HG03521 (cell line): ENCODE measurements around the gene PYCR2.
"Not testable (repeated sequence)": the region's sequence is repeated elsewhere in the genome, so short reads cannot be mapped to it uniquely, and the experiment has no call there.

ENCODE experiments used
- ATAC-seq: cut with Tn5 transposase; IDR thresholded peaks from one replicate; pipeline ENCODE4 v1.9.1; 2021; ENCODE audit warnings: mild to moderate bottlenecking, moderate library complexity; ENCODE audit not compliant: unreplicated experiment

Gene PYCR2

GRCh38 chr1:225923692-225924555, at the start of gene PYCR2:
Gene PYCR2, minus strand, starts transcription at chr1:225924250. Its CDS starts 140 bp downstream, at chr1:225924110.
- ATAC-seq: peak; percentile 97

DNA sequence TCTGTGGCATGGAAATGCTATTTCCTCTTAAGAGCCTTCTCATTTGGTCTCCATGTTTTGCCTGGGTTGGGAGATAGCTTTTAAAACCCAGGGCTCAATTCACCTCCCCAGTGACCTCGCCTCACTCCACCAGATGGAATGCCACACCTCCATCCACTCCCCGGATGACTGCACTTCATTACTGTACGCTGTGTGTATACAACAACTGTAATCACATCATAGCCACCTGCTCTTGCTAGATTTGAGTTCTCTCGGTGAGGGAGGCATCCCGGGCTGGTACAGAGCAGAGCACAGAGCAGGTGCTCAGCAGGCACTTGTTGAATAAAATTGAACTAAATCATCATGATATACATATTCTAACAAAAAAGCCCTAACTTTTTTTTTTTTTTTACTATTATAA, 49.1 kb upstream of the PYCR2 start:
- ATAC-seq: no peak

DNA sequence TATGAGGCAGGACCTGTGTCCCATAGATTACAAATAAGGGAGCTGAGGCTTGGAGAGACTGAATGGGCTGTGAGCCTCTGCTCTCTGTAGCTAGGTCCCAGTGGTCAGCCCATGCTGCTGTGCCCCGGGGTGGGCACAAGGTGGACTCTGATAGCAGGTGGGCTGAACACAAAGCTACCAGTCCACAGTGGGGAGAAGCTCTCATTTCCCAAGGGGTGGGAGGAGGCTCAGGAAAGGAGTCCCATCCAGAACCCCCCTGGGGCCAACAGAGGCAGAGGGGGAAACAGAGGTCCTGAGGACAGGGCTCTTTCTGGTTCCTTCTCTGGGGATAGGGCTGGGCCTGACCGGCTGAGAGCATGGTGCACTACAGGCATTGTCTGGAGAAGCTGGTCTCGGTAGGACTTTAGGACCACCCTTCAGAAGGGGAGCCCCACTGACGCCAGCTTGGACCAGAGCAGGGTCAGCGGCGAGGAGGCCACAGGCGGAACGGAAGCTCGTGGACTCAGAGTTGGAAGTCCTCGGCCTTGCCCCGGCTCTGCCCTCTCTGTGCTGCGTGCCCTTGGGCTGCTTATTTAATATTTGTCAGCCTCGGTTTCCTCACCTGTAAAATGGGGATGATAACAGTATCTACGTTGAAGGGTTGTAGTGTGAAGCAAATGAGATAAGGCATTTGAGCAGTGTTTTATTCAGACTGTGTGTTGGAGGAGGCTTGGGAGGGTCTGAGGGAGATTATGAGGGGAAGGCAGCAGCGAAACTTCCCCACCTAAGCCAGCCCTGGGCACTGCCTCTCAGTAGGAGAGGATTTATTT, 48.5 kb upstream of the PYCR2 start:
- no peak for ATAC-seq

- not testable (repeated sequence) for ATAC-seq
These were observed 46.6 kb upstream of the PYCR2 start for GRCh38 chr1:225970592-225971157.

- ATAC-seq: not testable (repeated sequence)
These were observed 45.7 kb upstream of the PYCR2 start for GRCh38 chr1:225969751-225970150.

DNA sequence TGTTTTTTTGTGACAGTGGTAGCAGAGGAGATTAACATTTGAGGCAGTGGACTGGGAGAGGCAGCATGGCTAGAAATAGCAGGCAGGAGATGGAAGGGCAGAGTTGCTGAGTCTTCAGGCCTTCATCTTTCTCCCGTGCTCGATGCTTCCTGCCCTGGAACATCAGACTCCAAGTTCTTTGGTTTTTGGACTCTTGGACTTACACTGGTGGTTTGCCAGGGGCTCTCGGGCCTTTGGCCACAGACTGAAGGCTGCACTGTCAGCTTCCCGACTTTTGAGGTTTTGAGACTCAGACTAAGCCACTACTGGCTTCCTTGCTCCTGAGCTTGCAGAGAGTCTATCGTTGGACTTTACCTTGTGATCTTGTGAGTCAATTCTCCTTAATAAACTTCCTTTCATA, 41.2 kb upstream of the PYCR2 start:
- ATAC-seq: no peak

DNA sequence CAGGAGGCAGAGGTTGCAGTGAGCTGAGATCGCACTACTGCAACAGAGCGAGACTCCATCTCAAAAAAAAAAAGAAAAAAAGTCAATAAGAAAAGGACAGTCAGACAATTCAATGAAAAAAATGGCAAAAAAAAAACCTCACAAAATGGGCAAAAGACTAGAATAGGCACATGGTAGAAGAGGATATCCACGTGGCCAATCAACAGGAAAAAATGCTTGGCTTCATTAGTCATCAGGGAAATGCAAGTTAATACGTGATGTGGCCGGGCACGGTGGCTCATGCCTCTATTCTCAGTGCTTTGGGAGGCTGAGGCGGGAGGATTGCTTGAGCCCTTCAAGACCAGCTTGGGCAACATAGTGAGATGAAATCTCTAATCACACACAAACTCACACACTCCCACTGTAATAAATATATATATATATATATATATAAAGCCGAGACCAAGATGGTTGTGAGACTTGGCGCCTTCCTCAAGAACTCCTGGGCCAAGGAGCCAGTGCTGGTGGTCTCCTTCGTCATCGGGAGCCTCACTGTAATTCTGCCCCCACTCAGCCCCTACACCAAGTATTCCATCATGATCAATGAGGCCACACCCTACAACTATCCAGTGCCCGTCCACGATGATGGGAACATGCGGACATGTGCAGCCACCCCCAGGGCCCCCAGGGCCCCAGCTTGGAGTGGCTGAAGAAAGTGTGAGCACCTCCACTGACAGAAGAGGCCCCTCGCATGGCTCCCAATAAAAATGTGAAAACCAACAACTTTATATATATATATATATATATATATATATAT, 39.9 kb upstream of the PYCR2 start:
- ATAC-seq: no peak

GRCh38 chr1:225962440-225962975, 38.5 kb upstream of the PYCR2 start:
- peak; percentile 79 for ATAC-seq

DNA sequence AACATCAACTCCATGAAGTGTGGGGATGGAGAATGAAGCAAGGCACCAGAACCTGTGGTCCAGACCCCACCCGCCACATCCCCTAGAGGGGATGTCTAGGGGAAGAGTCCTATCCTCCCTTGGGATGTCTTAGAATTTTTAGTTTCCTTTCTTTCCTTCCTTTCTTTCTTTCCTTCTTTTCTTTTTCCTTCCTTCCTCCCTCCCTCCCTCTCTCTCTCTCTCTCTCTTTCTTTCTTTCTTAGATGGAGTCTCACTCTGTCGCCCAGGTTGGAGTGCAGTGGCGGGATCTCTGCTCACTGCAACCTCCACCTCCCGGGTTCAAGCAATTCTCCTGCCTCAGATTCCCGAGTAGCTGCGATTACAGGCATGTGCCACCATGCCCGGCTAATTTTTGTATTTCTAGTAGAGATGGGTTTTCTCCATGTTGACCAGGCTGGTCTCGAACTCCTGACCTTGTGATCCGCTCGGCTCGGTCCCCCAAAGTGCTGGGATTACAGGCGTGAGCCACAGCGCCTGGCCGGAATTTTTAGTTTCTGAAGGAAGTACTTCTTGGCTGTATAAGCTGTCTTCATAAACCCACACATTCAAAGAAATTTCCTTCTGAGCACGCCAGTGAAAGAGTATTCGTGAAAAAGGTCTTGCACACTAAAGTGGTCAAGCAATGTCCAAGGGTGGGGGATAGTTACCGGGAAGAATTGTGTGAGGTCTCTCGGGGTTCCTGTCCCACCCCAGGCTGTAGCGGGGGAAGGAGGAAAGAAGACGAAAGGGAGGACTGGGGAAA, 37.8 kb upstream of the PYCR2 start:
- no peak for ATAC-seq

GRCh38 chr1:225958041-225958440, 34.0 kb upstream of the PYCR2 start:
- no peak for ATAC-seq

- no peak for ATAC-seq
These were observed 30.7 kb upstream of the PYCR2 start for GRCh38 chr1:225954753-225955152.

DNA sequence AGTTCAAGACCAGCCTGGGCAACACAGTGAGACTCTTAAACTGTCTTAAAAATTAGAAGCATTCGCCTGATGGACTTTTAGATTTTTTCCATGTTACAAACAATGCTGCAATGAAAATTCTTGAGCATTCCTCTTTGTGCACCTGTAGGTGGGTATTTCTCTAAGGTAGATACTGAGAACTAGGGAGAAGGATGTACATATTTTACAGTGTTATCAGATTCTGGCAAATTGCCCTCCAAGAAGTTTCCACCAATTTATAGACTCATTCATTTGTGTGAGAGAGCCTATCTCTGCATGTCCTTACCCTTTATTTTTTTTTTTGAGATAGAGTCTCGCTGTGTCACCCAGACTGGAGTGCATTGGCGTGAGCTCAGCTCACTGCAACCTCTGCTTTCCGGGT, 29.3 kb upstream of the PYCR2 start:
- ATAC-seq: no peak

- no peak for ATAC-seq
These were observed 27.0 kb upstream of the PYCR2 start for GRCh38 chr1:225950905-225951497.

DNA sequence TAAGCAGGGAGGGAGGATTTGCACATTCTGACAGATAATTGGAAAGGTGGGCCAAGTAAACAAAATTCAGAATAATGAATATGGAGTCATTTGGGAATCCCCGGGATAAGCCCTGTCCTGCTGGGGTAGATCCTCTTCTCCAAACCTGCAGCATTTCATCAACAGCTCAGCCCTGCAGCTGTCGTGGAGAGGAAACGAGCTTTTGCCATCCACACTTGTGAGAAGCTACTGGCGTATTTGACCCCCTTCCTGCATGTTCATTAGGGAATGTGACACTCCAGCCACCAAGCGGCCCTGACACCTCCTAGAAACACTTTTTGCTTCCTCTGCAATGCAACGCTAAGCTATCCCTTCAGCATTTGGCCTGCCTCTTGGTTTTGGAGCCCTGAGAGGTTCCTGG, 25.0 kb upstream of the PYCR2 start:
- ATAC-seq: no peak

GRCh38 chr1:225946803-225947202, 22.8 kb upstream of the PYCR2 start:
- no peak for ATAC-seq

GRCh38 chr1:225946082-225946620, 22.1 kb upstream of the PYCR2 start:
- no peak for ATAC-seq

- ATAC-seq: no peak
These were observed 21.5 kb upstream of the PYCR2 start for GRCh38 chr1:225945564-225945963.

GRCh38 chr1:225944951-225945350, 20.9 kb upstream of the PYCR2 start:
- ATAC-seq: peak; percentile 58

GRCh38 chr1:225944387-225944786, 20.3 kb upstream of the PYCR2 start:
- ATAC-seq: no peak
